Esophagus muscularis mucosa (tissue), 4 donors: ENCODE measurements around the gene HIVEP2. TPM values are rescaled to one million over a fixed set of nuclear protein-coding genes. Genes with fewer than 3 reads are reported as not detected.
A peak's percentile ranks its signal among the peaks of the same experiment; 100 is the strongest.

Experiments used
- DNase-seq: peaks from one replicate; pipeline ENCODE4 v3.0.0-alpha.2; 2017; ENCODE audit errors: extremely low spot score
- H3K27ac ChIP-seq, 4 donors: fragments of 200-600 bp; sonication (generic); replicated peaks in 1 of 4; 1 replicate in 3 of 4; 2 replicates in 1 of 4; pipeline ENCODE4 v1.5.1; 2016 to 2019; ENCODE audit warnings: mild to moderate bottlenecking in 1 of 4
- H3K27me3 ChIP-seq, 4 donors: fragments of 200-600 bp; sonication (generic); one replicate each; pipeline versions ENCODE4 v1.5.1 to v1.6.0; 2016 to 2019
- H3K36me3 ChIP-seq, 4 donors: fragments of 200-600 bp; sonication (generic); one replicate each; pipeline ENCODE4 v1.5.1; 2016 to 2019
- H3K4me1 ChIP-seq, 4 donors: fragments of 200-600 bp; sonication (generic); one replicate each; pipeline ENCODE4 v1.5.1; 2016 to 2019
- H3K4me3 ChIP-seq, 4 donors: fragments of 200-600 bp; sonication (generic); 1 replicate in 2 of 4; 2 replicates in 2 of 4; pipeline ENCODE4 v1.5.1; 2016 to 2019; ENCODE audit warnings: mild to moderate bottlenecking in 4 of 4, moderate library complexity in 1 of 4
- H3K9me3 ChIP-seq, 4 donors: fragments of 200-600 bp; sonication (generic); 1 replicate in 3 of 4; 2 replicates in 1 of 4; pipeline ENCODE4 v1.5.1; 2016 to 2019
- EP300 ChIP-seq: sonication (generic); formaldehyde crosslinking; IDR thresholded peaks from one replicate; pipeline ENCODE4 v1.6.1; 2017; ENCODE audit warnings: antibody characterized with exemption
- POLR2A ChIP-seq: fragments of 450-650 bp; IDR thresholded peaks from one replicate; pipeline ENCODE4 v1.6.1; 2017; ENCODE audit warnings: antibody characterized with exemption, moderate library complexity, mild to moderate bottlenecking, low read depth
- POLR2AphosphoS5 ChIP-seq, 2 donors: sonication (generic); formaldehyde crosslinking; IDR thresholded peaks; one replicate each; pipeline ENCODE4 v1.6.1; 2017; ENCODE audit warnings: antibody characterized with exemption in 2 of 2
- WGBS: methylation state at CpG from one replicate; pipeline ENCODE4 v1.1.5; 2018; 5-methylcytosine and 5-hydroxymethylcytosine counted together
- intact Hi-C: fragments of 100-400 bp; cut with DNase I; formaldehyde crosslinking; loops from one replicate; pipeline ENCODE4 v1.15.1; 2023
- total RNA-seq, 4 donors: library from RNA; depleted of rRNA; stranded (reverse); fragments of >200 nt; gene quantifications; one replicate each; pipeline versions ENCODE4 v1.1.0 to v1.2.1, GENCODE V29; 2016
- TF ChIP-seq, protein P1 (sequence below), 3 experiments: fragments of 200-600 bp in 2 of 3; fragments of 450-650 bp in 1 of 3; sonication (generic) in 2 of 3; IDR thresholded peaks; one replicate each; pipeline ENCODE4 v1.5.1; 2017 to 2019; ENCODE audit warnings: antibody characterized with exemption in 3 of 3, mild to moderate bottlenecking in 2 of 3, moderate library complexity in 1 of 3

The HIVEP2 gene
- total RNA-seq, 4 donors from 2014 or later = 20.3 to 29.3 (median 22.1) TPM

DNA sequence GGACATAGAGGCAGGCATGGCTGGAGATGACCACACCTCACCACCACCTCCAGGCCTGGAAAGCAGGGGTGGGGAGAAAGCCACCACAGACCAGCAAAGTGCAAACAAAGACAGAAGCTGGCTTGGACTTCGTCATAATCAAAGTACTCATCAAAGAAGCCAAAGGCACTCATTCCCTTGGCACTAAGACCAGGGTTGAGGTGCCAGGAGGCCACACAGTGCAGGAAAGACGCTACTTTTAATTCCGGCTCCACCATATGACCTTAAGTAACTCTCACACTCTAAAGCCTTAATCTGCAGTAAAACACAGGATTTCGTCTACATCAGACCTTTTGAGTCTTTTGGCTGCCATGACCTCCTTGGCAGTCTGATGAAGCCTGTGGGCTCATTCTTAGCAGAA, 123.1 kb downstream of the HIVEP2 start:
- no peak for DNase-seq
- WGBS = 41% methylated on average over 4 of the region's 4 CpGs
- intact Hi-C loops = no loop called here
- Histone ChIP-seq H3K4me3 (no peak overlapping the region), H3K36me3 (no peaks in the 10 kb centered on the region), H3K9me3 (no peaks in the 10 kb centered on the region), H3K4me1 (peaks cover 30 to 59% (median 46%) of the 10 kb centered on the region in 4 donors), H3K27me3 (no peaks in the 10 kb centered on the region), H3K27ac (no peak overlapping the region)
- TF ChIP-seq, protein P1, sequence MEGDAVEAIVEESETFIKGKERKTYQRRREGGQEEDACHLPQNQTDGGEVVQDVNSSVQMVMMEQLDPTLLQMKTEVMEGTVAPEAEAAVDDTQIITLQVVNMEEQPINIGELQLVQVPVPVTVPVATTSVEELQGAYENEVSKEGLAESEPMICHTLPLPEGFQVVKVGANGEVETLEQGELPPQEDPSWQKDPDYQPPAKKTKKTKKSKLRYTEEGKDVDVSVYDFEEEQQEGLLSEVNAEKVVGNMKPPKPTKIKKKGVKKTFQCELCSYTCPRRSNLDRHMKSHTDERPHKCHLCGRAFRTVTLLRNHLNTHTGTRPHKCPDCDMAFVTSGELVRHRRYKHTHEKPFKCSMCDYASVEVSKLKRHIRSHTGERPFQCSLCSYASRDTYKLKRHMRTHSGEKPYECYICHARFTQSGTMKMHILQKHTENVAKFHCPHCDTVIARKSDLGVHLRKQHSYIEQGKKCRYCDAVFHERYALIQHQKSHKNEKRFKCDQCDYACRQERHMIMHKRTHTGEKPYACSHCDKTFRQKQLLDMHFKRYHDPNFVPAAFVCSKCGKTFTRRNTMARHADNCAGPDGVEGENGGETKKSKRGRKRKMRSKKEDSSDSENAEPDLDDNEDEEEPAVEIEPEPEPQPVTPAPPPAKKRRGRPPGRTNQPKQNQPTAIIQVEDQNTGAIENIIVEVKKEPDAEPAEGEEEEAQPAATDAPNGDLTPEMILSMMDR (IDR thresholded peaks at IDR 0.05) = no peak
- TF ChIP-seq EP300 = no peak
- TF ChIP-seq POLR2A = no peak
- TF ChIP-seq POLR2AphosphoS5 (IDR thresholded peaks at IDR 0.05) = no peak

DNA sequence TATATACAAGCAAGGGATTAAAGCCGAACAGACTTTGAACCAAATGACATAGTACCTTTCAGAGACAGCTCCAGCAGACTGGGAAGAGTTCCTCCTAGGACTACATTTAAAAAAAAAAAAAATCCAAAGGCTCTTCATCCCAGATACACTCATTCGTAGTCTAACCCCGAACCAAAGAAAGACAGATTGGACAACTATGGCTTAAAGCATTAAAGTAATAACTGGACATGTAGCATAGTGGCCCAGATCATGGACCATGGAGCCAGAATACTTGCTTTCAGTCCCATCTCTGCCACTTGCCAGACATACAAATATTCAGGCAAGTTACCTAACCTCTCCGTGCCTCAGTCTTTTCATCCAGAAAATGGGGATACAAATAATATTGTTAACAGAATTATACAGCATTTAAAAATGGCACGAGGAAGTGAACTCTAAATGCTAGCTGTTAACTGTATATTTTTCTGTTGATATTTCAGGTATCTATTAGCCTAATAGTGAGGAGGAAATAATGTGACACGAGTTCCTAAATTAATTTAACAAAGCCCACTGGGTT, 123.7 kb downstream of the HIVEP2 start:
- WGBS = 75% methylated on average over 6 of the region's 6 CpGs
- Histone ChIP-seq H3K36me3 (no peaks in the 10 kb centered on the region), H3K4me1 (peaks cover 33 to 59% (median 44%) of the 10 kb centered on the region in 4 donors), H3K27ac (peak overlapping the region in 2 of 4 donors; percentile 52 to 63), H3K27me3 (no peaks in the 10 kb centered on the region), H3K9me3 (no peaks in the 10 kb centered on the region), H3K4me3 (no peak overlapping the region)
- TF ChIP-seq EP300 (no peak), POLR2A (no peak), POLR2AphosphoS5 (IDR thresholded peaks at IDR 0.05) (no peak)
- TF ChIP-seq, protein P1 (IDR thresholded peaks at IDR 0.05) = no peak
- no peak for DNase-seq
- intact Hi-C loops = no loop called here

GRCh38 chr6:142820338-142821051, 124.5 kb downstream of the HIVEP2 start:
- Histone ChIP-seq H3K4me1 (peaks cover 33 to 59% (median 44%) of the 10 kb centered on the region in 4 donors), H3K36me3 (no peaks in the 10 kb centered on the region), H3K4me3 (peak overlapping the region; percentile 44 to 57 (median 48)), H3K9me3 (no peaks in the 10 kb centered on the region), H3K27me3 (no peaks in the 10 kb centered on the region), H3K27ac (peak overlapping the region; percentile 51 to 66 (median 58))
- intact Hi-C loops = no loop called here
- WGBS = 35% methylated on average over 4 of the region's 4 CpGs
- TF ChIP-seq, protein P1 (IDR thresholded peaks at IDR 0.05) = no peak
- TF ChIP-seq EP300 = no peak
- no peak for TF ChIP-seq POLR2AphosphoS5 (IDR thresholded peaks at IDR 0.05)
- TF ChIP-seq POLR2A = no peak
- DNase-seq = no peak

DNA sequence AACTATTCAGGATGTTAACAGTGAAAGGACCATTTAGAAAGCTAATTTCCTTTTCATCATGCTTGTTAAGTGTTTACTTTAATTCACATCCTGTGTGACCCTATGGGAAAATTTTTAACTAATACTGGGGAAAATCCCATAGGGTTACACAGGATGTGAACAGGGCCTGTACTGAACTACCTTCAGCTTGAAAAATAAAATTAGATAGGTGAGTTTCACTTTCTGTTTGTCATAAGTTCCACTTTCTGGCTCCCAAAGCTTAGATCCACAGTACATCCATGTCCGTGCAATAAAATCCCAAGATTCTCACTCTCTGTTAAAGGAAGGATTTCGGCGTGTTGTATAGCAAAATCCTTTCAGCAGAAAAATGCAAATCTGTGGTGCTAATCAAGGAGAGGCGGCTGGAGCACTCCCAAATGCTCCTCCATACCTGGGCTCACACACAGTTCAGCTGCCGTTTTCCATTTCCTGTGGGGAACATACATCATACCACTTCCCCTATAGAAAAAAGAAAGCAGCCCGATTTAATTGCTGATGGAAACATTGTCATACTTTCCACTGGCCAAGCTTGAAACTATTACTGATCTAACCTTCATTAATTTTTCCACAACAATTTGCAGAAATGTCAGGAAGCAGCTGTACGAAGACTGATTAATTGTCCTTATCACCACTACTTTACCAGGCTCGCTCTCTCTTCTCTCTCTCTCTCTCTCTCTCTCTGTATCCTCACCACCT, 125.2 kb downstream of the HIVEP2 start:
- DNase-seq = no peak
- intact Hi-C loops = no loop called here
- peak overlapping the region; percentile 44 to 57 (median 48) for H3K4me3 ChIP-seq
- peak overlapping the region; percentile 51 to 66 (median 58) for H3K27ac ChIP-seq
- TF ChIP-seq, protein P1 (IDR thresholded peaks at IDR 0.05) = no peak
- TF ChIP-seq POLR2AphosphoS5 (IDR thresholded peaks at IDR 0.05) = peak in 1 of 2 donors; percentile 16
- no peak for TF ChIP-seq EP300
- no peaks in the 10 kb centered on the region for H3K9me3 ChIP-seq
- H3K27me3 ChIP-seq = no peaks in the 10 kb centered on the region
- H3K36me3 ChIP-seq = no peaks in the 10 kb centered on the region
- WGBS = 12% methylated on average over 8 of the region's 8 CpGs
- peaks cover 30 to 55% (median 41%) of the 10 kb centered on the region in 4 donors for H3K4me1 ChIP-seq
